Epithelial cell of proximal tubule (primary cell): ENCODE measurements around the gene BLOC1S1. TPM values are rescaled to one million over a fixed set of nuclear protein-coding genes. Genes with fewer than 3 reads are reported as not detected.

Experiments used
- DNase-seq: peaks from one replicate; pipeline ENCODE4 v3.0.0-alpha.2; 2011; ENCODE audit warnings: low read depth
- H3K4me3 ChIP-seq: 2 replicates; pipeline ENCODE4 v1.5.1; 2011; ENCODE audit warnings: low read depth, mild to moderate bottlenecking, low read length
- total RNA-seq: library from RNA; depleted of rRNA; stranded (reverse); fragments of >200 nt; gene quantifications from 2 replicates; pipeline ENCODE4 v1.2.3, GENCODE V29; 2015
- TF ChIP-seq, protein P1 (sequence below): conservative IDR thresholded peaks from 2 replicates; pipeline ENCODE4 v1.5.1; 2012; ENCODE audit warnings: low read depth, mild to moderate bottlenecking, low read length

The BLOC1S1 gene
- total RNA-seq, 1 donor from 2014 or later: 187 TPM

DNA sequence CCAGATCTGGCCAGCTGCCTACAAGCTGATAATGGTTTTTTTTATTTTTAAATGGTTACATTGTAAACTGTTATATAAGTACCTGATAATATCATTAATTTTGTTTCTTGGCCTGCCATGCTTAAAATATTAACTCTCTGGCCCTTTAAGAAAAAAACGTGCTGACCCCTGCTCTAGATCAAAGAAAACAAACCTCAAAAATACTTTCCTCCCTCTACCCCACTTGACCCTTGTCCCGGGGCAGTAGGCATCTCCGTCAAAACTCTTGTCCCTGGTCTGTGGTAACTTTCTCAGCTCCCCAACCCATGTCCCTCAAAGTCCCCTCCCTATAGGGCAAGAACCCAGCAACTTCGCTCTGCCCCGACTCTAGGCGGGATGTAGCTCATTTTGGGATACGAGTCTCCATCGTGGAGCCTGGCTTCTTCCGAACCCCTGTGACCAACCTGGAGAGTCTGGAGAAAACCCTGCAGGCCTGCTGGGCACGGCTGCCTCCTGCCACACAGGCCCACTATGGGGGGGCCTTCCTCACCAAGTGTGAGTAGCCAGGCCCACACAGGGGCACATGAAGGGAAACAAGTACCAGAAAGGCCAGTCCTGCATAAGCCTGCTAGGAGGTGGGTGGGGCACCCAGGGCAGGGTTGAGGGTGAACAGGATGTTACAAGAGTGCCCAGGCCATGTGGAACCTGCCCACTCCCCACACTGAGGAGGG, 7.8 kb downstream of the BLOC1S1 start:
- DNase-seq: no peak
- TF ChIP-seq, protein P1, sequence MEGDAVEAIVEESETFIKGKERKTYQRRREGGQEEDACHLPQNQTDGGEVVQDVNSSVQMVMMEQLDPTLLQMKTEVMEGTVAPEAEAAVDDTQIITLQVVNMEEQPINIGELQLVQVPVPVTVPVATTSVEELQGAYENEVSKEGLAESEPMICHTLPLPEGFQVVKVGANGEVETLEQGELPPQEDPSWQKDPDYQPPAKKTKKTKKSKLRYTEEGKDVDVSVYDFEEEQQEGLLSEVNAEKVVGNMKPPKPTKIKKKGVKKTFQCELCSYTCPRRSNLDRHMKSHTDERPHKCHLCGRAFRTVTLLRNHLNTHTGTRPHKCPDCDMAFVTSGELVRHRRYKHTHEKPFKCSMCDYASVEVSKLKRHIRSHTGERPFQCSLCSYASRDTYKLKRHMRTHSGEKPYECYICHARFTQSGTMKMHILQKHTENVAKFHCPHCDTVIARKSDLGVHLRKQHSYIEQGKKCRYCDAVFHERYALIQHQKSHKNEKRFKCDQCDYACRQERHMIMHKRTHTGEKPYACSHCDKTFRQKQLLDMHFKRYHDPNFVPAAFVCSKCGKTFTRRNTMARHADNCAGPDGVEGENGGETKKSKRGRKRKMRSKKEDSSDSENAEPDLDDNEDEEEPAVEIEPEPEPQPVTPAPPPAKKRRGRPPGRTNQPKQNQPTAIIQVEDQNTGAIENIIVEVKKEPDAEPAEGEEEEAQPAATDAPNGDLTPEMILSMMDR: no peak
- H3K4me3 ChIP-seq: no peak overlapping the region

DNA sequence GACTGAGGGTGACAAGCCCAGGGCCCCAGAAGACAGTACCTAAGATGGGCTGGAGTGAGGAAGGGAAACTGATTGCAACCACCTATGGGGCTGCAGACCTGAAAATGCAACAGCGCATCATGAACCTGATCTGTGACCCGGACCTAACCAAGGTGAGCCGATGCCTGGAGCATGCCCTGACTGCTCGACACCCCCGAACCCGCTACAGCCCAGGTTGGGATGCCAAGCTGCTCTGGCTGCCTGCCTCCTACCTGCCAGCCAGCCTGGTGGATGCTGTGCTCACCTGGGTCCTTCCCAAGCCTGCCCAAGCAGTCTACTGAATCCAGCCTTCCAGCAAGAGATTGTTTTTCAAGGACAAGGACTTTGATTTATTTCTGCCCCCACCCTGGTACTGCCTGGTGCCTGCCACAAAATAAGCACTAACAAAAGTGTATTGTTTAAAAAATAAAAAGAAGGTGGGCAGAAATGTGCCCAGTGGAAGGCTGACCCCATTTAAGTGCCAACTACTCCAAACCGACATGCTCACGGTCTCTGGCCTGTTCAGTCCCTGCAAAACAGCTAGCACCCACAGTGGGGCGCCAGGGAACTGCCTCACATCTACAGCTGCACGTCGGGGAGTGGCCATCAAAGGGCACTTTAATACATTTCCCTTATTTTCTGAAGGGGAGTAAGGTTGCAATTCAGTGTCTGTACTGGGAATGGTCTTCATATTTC, 8.5 kb downstream of the BLOC1S1 start:
- TF ChIP-seq, protein P1: peak; percentile 76
- H3K4me3 ChIP-seq: no peak overlapping the region
- no peak for DNase-seq

DNA sequence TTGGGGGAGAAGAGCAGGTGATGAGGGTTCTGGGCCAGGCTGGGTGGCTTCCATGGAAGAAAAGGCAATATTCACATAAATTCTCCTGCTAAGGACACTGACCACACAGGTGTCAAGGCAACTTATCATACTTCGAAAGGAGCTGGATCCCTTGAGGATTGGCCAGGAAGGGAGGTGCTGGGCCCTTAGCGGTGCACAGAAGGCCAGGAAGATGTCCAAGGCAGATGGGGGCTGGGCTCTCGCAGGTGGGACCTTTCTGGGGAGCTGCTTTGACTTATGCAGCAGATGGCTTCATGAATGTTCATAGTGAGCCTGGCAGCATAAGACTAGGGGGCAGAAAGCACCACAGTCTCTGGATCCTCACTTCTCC, 9.1 kb downstream of the BLOC1S1 start:
- TF ChIP-seq, protein P1: no peak

DNA sequence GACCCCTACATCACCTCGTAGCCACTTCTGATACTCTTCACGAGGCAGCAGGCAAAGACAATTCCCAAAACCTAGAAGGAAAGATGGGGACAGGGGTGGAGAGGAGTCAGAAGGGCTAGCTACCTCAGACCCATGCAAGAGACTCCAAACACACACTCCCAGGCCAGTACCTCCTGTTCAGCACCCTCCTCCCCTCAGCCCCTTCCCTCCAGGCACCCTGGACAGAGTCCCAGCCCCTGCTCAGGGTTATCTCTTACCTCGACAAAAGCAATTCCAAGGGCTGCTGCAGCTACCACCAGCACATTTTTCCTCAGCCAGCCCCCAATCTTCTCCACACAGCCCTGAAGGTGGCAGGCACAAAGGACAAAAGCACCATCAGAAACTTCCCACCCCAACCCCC, 9.7 kb downstream of the BLOC1S1 start:
- TF ChIP-seq, protein P1: no peak
- DNase-seq: no peak
- no peak overlapping the region for H3K4me3 ChIP-seq

More for the DNA sequence above, 9.1 kb downstream of the BLOC1S1 start:
- H3K4me3 ChIP-seq: no peak overlapping the region
- DNase-seq: no peak

DNA sequence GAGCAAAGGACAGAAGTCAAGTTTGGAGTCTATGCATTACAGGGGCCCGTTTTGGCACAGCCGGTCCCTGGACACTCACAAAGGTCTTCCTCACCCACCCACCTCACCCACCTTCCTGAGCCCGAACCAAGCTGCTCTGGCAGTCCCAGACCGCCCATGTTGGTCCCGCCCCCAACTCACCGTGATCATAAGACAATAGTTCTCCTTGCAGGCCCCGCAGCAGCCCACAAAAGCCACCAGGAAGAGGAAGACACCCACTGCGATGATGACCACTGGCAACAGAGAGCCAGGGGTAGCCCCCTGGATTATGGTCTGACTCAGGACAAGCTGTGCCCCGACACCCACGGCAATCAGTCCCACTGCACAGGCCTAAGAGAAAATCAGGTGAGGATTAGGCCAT, 11.1 kb downstream of the BLOC1S1 start:
- TF ChIP-seq, protein P1: no peak
- H3K4me3 ChIP-seq: peak overlapping the region; percentile 70
- DNase-seq: no peak

DNA sequence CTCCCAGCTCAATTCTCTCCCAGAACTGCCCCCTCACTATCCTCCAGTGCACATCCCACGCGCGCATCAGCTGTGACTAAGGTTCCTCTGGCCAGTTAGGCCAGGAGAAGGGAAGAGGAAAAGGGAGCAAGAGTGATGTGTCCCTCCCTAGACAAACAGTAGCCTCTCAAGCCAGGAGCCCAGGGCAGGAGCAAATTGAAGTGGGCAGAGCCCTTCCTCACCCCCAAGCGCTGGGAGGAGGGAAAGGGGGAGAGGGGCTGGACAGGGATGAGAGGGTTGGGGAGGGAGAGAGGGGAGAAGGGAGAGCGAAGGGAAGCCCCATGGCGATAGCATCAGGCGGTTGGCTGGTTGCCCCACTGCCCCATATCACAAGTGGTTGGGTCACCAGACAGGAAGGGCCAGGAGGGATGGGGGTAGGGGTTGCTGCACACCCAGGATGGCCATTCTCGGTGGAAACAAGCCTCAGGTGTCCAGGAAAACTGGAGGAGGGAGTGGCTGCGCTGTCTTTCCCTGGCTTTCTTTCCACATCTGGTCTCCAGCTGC, 11.9 kb downstream of the BLOC1S1 start:
- DNase-seq: no peak
- TF ChIP-seq, protein P1: no peak
- H3K4me3 ChIP-seq: peak overlapping the region; percentile 70
